ENCODE results near the gene P2RY1. TPM values are rescaled to one million over a fixed set of nuclear protein-coding genes. Genes with fewer than 3 reads are reported as not detected.

Gene P2RY1
- total RNA-seq, 1 experiment from 2014 or later: 0.28 TPM

DNA sequence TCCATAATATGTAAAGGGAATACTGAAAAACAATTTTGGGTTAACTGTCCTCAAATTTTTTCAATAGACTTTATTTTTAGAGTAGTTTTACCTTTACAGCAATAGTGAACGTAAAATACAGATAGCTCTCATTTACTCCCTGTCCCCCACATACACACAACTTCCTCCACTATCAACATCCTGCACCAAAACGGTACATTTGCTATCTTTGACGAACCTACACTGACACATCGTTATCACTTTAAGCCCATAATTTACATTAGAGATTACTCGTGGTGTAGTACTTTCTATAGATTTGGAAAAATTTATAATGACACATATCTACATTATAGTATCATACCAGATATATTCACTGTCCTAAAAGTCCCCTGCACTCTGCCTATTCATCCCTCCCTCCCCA lies 16.9 kb upstream of the P2RY1 start:
- H3K4me3 Mint-ChIP-seq (ENCODE audit: unreplicated experiment): no peak overlapping the region
- H3K27ac Mint-ChIP-seq (ENCODE audit: low read depth, unreplicated experiment): no peak overlapping the region
- TF ChIP-seq, protein P1, sequence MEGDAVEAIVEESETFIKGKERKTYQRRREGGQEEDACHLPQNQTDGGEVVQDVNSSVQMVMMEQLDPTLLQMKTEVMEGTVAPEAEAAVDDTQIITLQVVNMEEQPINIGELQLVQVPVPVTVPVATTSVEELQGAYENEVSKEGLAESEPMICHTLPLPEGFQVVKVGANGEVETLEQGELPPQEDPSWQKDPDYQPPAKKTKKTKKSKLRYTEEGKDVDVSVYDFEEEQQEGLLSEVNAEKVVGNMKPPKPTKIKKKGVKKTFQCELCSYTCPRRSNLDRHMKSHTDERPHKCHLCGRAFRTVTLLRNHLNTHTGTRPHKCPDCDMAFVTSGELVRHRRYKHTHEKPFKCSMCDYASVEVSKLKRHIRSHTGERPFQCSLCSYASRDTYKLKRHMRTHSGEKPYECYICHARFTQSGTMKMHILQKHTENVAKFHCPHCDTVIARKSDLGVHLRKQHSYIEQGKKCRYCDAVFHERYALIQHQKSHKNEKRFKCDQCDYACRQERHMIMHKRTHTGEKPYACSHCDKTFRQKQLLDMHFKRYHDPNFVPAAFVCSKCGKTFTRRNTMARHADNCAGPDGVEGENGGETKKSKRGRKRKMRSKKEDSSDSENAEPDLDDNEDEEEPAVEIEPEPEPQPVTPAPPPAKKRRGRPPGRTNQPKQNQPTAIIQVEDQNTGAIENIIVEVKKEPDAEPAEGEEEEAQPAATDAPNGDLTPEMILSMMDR (IDR thresholded peaks at IDR 0.05; ENCODE audit: unreplicated experiment): no peak
- DNase-seq (ENCODE audit: unreplicated experiment): no peak
- ChIA-PET POLR2A (no interaction called here), CTCF (no interaction called here)
- no TSS peak for BruUV-seq (replicated peaks)
- intact Hi-C loops (cut with micrococcal nuclease): no loop called here
- no peaks in the 10 kb centered on the region for H3K36me3 Mint-ChIP-seq (ENCODE audit: insufficient read depth, unreplicated experiment)
- H3K4me1 Mint-ChIP-seq (ENCODE audit: insufficient read depth, unreplicated experiment): no peaks in the 10 kb centered on the region
- no peaks in the 10 kb centered on the region for H3K9me3 Mint-ChIP-seq (ENCODE audit: unreplicated experiment)
- no peaks in the 10 kb centered on the region for H3K27me3 Mint-ChIP-seq (ENCODE audit: insufficient read depth, unreplicated experiment)

DNA sequence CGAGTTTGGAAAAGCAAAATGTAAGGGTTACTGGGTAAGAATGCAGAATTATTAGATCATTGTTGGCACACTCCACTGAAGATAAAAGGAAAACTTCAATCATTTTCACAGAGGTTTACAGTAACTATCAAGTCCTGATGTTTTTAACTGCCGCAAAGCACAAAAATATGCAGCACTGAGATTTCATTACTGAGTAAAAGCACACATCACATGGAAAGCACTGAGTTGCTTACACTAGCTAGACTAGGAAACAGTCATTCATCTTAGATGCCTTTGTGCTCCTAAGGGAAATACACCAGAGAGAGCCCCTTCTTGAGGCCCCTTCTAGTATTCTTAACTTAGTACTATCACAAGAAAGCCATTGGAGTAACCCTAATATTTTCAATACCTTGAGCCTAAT lies 11.8 kb upstream of the P2RY1 start:
- ChIA-PET CTCF (interaction anchor here (0.6 kb wide), 1 partner anchor 1741 kb away, joined by 3 read pairs; no protein-coding TSS in a partner anchor), POLR2A (interaction anchor here (1.0 kb wide), 1 partner anchor 12 kb away, joined by 3 read pairs; the partner anchor contains the start of gene P2RY1)
- TF ChIP-seq, protein P1 (IDR thresholded peaks at IDR 0.05; ENCODE audit: unreplicated experiment): no peak
- Mint-ChIP-seq H3K27ac (ENCODE audit: low read depth, unreplicated experiment) (no peak overlapping the region), H3K36me3 (ENCODE audit: insufficient read depth, unreplicated experiment) (no peaks in the 10 kb centered on the region), H3K4me1 (ENCODE audit: insufficient read depth, unreplicated experiment) (no peaks in the 10 kb centered on the region), H3K9me3 (ENCODE audit: unreplicated experiment) (no peaks in the 10 kb centered on the region), H3K27me3 (ENCODE audit: insufficient read depth, unreplicated experiment) (no peaks in the 10 kb centered on the region), H3K4me3 (ENCODE audit: unreplicated experiment) (no peak overlapping the region)
- BruUV-seq (replicated peaks): no TSS peak
- no peak for DNase-seq (ENCODE audit: unreplicated experiment)
- intact Hi-C loops (cut with micrococcal nuclease): no loop called here

DNA sequence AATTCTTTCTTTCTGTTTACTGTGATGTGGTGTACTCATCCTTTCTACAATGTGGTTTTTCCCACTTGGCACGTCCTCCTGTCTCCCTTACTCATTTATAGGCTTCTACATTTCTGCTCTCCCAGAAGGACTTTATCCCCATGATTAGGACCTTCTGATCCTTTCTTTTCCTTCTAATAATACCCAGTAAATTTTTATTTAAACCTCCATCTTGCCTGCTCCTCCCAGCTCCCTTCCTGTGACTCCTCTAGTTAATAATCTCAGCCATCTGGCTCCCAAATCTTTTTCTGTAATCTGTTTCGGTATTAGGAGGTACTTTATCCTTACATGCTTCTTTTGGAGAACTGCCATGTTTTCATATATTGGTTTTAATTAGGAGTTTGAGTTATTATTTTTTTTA lies 11.2 kb upstream of the P2RY1 start:
- no peak for DNase-seq (ENCODE audit: unreplicated experiment)
- Mint-ChIP-seq H3K9me3 (ENCODE audit: unreplicated experiment) (no peaks in the 10 kb centered on the region), H3K27me3 (ENCODE audit: insufficient read depth, unreplicated experiment) (no peaks in the 10 kb centered on the region), H3K36me3 (ENCODE audit: insufficient read depth, unreplicated experiment) (no peaks in the 10 kb centered on the region), H3K4me3 (ENCODE audit: unreplicated experiment) (no peak overlapping the region), H3K4me1 (ENCODE audit: insufficient read depth, unreplicated experiment) (no peaks in the 10 kb centered on the region), H3K27ac (ENCODE audit: low read depth, unreplicated experiment) (no peak overlapping the region)
- intact Hi-C loops (cut with micrococcal nuclease): no loop called here
- ChIA-PET CTCF (no interaction called here), POLR2A (interaction anchor here (1.0 kb wide), 1 partner anchor 11 kb away, joined by 3 read pairs; the partner anchor contains the start of gene P2RY1)
- no TSS peak for BruUV-seq (replicated peaks)
- TF ChIP-seq, protein P1 (IDR thresholded peaks at IDR 0.05; ENCODE audit: unreplicated experiment): no peak

DNA sequence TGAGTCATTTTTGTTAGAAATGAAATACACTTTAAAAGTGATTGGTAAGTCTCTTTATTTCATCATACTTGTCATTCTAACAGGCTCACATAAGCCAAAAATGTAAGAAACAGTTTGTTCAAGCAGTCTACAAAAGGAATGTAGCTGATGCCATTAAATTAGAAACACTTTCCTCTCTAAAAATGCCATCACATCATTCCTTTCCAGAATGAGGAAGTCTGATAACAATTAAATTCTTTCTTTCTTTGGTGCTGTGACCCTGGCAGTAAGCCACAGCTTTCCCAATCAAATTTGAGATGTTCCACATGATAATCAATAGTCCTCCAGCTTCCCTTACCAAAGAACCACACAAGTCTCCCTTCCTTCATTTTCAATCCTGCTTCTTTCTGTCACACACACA lies 9.4 kb upstream of the P2RY1 start:
- TF ChIP-seq, protein P1 (IDR thresholded peaks at IDR 0.05; ENCODE audit: unreplicated experiment): no peak
- no TSS peak for BruUV-seq (replicated peaks)
- POLR2A ChIA-PET: interaction anchor here (1.1 kb wide), 1 partner anchor 45 kb away, joined by 5 read pairs; no protein-coding TSS in a partner anchor
- H3K4me1 Mint-ChIP-seq (ENCODE audit: insufficient read depth, unreplicated experiment): peaks cover 5% of the 10 kb centered on the region
- H3K4me3 Mint-ChIP-seq (ENCODE audit: unreplicated experiment): no peak overlapping the region
- intact Hi-C loops (cut with micrococcal nuclease): no loop called here
- H3K9me3 Mint-ChIP-seq (ENCODE audit: unreplicated experiment): no peaks in the 10 kb centered on the region
- no peak for DNase-seq (ENCODE audit: unreplicated experiment)
- H3K36me3 Mint-ChIP-seq (ENCODE audit: insufficient read depth, unreplicated experiment): no peaks in the 10 kb centered on the region
- no peak overlapping the region for H3K27ac Mint-ChIP-seq (ENCODE audit: low read depth, unreplicated experiment)
- H3K27me3 Mint-ChIP-seq (ENCODE audit: insufficient read depth, unreplicated experiment): no peaks in the 10 kb centered on the region
- CTCF ChIA-PET: interaction anchor here (0.6 to 1.6 kb wide), 3 partner anchors 9 to 756 kb away, joined by 3 to 4 read pairs (median 3); partner anchors contain the start of gene P2RY1
